GM23338 (cell line): Measurements from ENCODE around the gene PLAAT2. TPM values are rescaled to one million over a fixed set of nuclear protein-coding genes. Genes with fewer than 3 reads are reported as not detected.
A peak's percentile ranks its signal among the peaks of the same experiment; 100 is the strongest.

Source experiments
- ATAC-seq: fragments of 200-7000 bp; cut with Tn5 transposase; 3 replicates; pipeline ENCODE4 v1.9.1; 2020
- DNase-seq: peaks from one replicate; pipeline ENCODE4 v3.0.0-alpha.2; 2015; ENCODE audit warnings: low spot score
- H2AFZ ChIP-seq: fragments of 200-600 bp; sonication (generic); 2 replicates; pipeline ENCODE4 v1.8.0; 2016; ENCODE audit warnings: antibody characterized with exemption, mild to moderate bottlenecking, moderate library complexity
- H3F3A ChIP-seq: fragments of 200-600 bp; sonication (generic); replicated peaks from 2 replicates; pipeline ENCODE4 v1.8.0; 2017; ENCODE audit warnings: antibody characterized with exemption, mixed run types, low read depth
- H3K27ac ChIP-seq: fragments of 200-600 bp; sonication (generic); 2 replicates; pipeline ENCODE4 v1.6.1; 2016; ENCODE audit warnings: low read depth
- H3K27me3 ChIP-seq: fragments of 200-600 bp; sonication (generic); 2 replicates; pipeline ENCODE4 v1.8.0; 2016; ENCODE audit warnings: mild to moderate bottlenecking, mixed run types, moderate library complexity; ENCODE audit not compliant: insufficient read depth
- H3K36me3 ChIP-seq: fragments of 200-600 bp; sonication (generic); 2 replicates; pipeline ENCODE4 v1.8.0; 2016; ENCODE audit warnings: mild to moderate bottlenecking; ENCODE audit not compliant: insufficient read depth
- H3K4me1 ChIP-seq: fragments of 200-600 bp; sonication (generic); 2 replicates; pipeline ENCODE4 v1.8.0; 2016; ENCODE audit warnings: mild to moderate bottlenecking, moderate library complexity; ENCODE audit not compliant: insufficient read depth
- H3K4me2 ChIP-seq: fragments of 200-600 bp; sonication (generic); 2 replicates; pipeline ENCODE4 v1.7.1; 2017; ENCODE audit warnings: mixed run types
- H3K4me3 ChIP-seq: fragments of 200-600 bp; sonication (generic); 2 replicates; pipeline ENCODE4 v1.6.1; 2016; ENCODE audit warnings: mixed run types
- H3K79me2 ChIP-seq: fragments of 200-600 bp; sonication (generic); replicated peaks from 2 replicates; pipeline ENCODE4 v1.8.0; 2017; ENCODE audit warnings: mild to moderate bottlenecking; ENCODE audit not compliant: insufficient read depth
- H3K9me2 ChIP-seq: fragments of 200-600 bp; sonication (generic); 2 replicates; pipeline ENCODE4 v1.8.0; 2017; ENCODE audit not compliant: insufficient read depth
- H4K20me1 ChIP-seq: fragments of 200-600 bp; sonication (generic); replicated peaks from 2 replicates; pipeline ENCODE4 v1.8.0; 2017; ENCODE audit warnings: mild to moderate bottlenecking; ENCODE audit not compliant: insufficient read depth
- H3K27ac Mint-ChIP-seq: 2 replicates; pipeline ENCODE4 v1.8.0; 2020; ENCODE audit warnings: inconsistent platforms, mild to moderate bottlenecking, moderate library complexity, mixed read lengths
- H3K27me3 Mint-ChIP-seq: 3 replicates; pipeline ENCODE4 v1.8.0; 2022; ENCODE audit warnings: low read depth, mild to moderate bottlenecking, moderate library complexity, mixed read lengths, inconsistent platforms; ENCODE audit not compliant: insufficient read depth, poor library complexity
- H3K36me3 Mint-ChIP-seq: 3 replicates; pipeline ENCODE4 v1.8.0; 2021; ENCODE audit warnings: low read depth, mild to moderate bottlenecking, inconsistent platforms, moderate library complexity, mixed read lengths
- H3K4me1 Mint-ChIP-seq: 3 replicates; pipeline ENCODE4 v1.8.0; 2020; ENCODE audit warnings: mild to moderate bottlenecking, inconsistent platforms, mixed read lengths
- H3K4me3 Mint-ChIP-seq: 3 replicates; pipeline ENCODE4 v1.8.0; 2021; ENCODE audit warnings: moderate library complexity, mild to moderate bottlenecking, inconsistent platforms, mixed read lengths
- H3K9me3 Mint-ChIP-seq: 3 replicates; pipeline ENCODE4 v1.8.0; 2020; ENCODE audit warnings: moderate library complexity, mild to moderate bottlenecking, inconsistent platforms, mixed read lengths
- CREB1 ChIP-seq: fragments of 250-450 bp; sonication (Bioruptor Pico); IDR thresholded peaks from 2 replicates; pipeline ENCODE4 v1.5.0; 2020; ENCODE audit warnings: low read depth, mild to moderate bottlenecking, moderate library complexity
- EZH2phosphoT487 ChIP-seq: fragments of 200-600 bp; sonication (generic); IDR thresholded peaks from one replicate; pipeline ENCODE4 v1.8.1; 2018; ENCODE audit warnings: antibody characterized with exemption; ENCODE audit not compliant: unreplicated experiment
- NANOG ChIP-seq: IDR thresholded peaks from 2 replicates; pipeline ENCODE4 v1.6.1; 2016; ENCODE audit warnings: antibody characterized with exemption, borderline replicate concordance
- STAT1 ChIP-seq: IDR thresholded peaks from one replicate; pipeline ENCODE4 v1.6.1; 2016; ENCODE audit warnings: antibody characterized with exemption; ENCODE audit not compliant: unreplicated experiment
- ZNF114 ChIP-seq: fragments of 250-450 bp; sonication (Bioruptor Pico); IDR thresholded peaks from 2 replicates; pipeline ENCODE4 v1.5.0; 2020; ENCODE audit warnings: mild to moderate bottlenecking, moderate library complexity
- ZNF331 ChIP-seq: fragments of 250-450 bp; sonication (Bioruptor Pico); IDR thresholded peaks from 2 replicates; pipeline ENCODE4 v1.5.0; 2020; ENCODE audit warnings: low read depth, mild to moderate bottlenecking, moderate library complexity
- polyA plus RNA-seq: library from polyadenylated mRNA; unstranded; fragments of >200 nt; fragmentation: Nextera tagmentation; extraction: Ambion mirVana; gene quantifications from 2 replicates; pipeline ENCODE4 v1.2.1, GENCODE V29; 2016
- total RNA-seq: library from RNA; depleted of rRNA; stranded (reverse); fragments of >200 nt; shearing (Covaris generic); gene quantifications from 2 replicates; pipeline ENCODE4 v1.2.3, GENCODE V29; 2014
- TF ChIP-seq, protein P1 (sequence below), 2 experiments: fragments of 200-600 bp in 1 of 2; sonication (generic) in 1 of 2; conservative IDR thresholded peaks; 2 replicates each; pipeline versions ENCODE4 v1.5.1 to v1.6.1; 2016 to 2017; ENCODE audit warnings: antibody characterized with exemption in 2 of 2, low read depth in 2 of 2, mild to moderate bottlenecking in 2 of 2, moderate library complexity in 1 of 2

The PLAAT2 gene
- total and polyA plus RNA-seq, 2 experiments from 2014 or later = 0.66 to 0.78 TPM

DNA sequence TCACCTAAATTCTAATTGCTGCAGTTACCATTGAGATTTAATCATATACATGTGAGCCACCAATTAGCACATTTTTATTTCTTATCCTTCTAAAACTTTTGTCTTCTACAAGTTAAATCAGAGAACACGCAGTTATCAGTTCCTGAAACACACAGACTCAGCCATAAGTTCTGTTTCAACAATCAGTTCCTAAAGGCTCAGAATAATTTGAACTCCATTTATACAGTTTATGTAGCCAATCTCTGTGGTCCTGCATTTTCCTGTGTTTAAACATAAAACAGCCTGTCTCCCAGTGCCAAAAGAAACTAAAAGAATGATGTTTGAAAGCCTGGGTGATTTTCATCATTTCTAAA, 48.2 kb upstream of the PLAAT2 start:
- peaks cover 49% of the 10 kb centered on the region for H3K4me1 ChIP-seq
- H3K36me3 Mint-ChIP-seq = no peaks in the 10 kb centered on the region; the same call in 2 of the 3 replicates
- H3K4me3 ChIP-seq = peak overlapping the region; percentile 41
- H3K4me2 ChIP-seq = peak overlapping the region; percentile 80
- H3K9me3 Mint-ChIP-seq = no peaks in the 10 kb centered on the region
- peaks cover 63% of the 10 kb centered on the region for H3K79me2 ChIP-seq
- ATAC-seq (no peak), DNase-seq (no peak)
- H3K36me3 ChIP-seq = no peaks in the 10 kb centered on the region
- no peaks in the 10 kb centered on the region for H3K9me2 ChIP-seq
- peak overlapping the region; percentile 43 for H3K4me3 Mint-ChIP-seq
- peak overlapping the region; percentile 28 for H3K27ac ChIP-seq
- TF ChIP-seq, protein P1, sequence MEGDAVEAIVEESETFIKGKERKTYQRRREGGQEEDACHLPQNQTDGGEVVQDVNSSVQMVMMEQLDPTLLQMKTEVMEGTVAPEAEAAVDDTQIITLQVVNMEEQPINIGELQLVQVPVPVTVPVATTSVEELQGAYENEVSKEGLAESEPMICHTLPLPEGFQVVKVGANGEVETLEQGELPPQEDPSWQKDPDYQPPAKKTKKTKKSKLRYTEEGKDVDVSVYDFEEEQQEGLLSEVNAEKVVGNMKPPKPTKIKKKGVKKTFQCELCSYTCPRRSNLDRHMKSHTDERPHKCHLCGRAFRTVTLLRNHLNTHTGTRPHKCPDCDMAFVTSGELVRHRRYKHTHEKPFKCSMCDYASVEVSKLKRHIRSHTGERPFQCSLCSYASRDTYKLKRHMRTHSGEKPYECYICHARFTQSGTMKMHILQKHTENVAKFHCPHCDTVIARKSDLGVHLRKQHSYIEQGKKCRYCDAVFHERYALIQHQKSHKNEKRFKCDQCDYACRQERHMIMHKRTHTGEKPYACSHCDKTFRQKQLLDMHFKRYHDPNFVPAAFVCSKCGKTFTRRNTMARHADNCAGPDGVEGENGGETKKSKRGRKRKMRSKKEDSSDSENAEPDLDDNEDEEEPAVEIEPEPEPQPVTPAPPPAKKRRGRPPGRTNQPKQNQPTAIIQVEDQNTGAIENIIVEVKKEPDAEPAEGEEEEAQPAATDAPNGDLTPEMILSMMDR (conservative IDR thresholded peaks at IDR 0.05; ENCODE audit: low read depth in 2 of 2) = peak in 1 of 2 experiments; percentile 31; a peak in 2 of 4 replicates
- TF ChIP-seq ZNF114 (CRISPR knock-in tag) = no peak
- H2AFZ ChIP-seq = no peak overlapping the region
- H3K27ac Mint-ChIP-seq = no peak overlapping the region
- no peaks in the 10 kb centered on the region for H3K27me3 ChIP-seq
- H4K20me1 ChIP-seq = no peaks in the 10 kb centered on the region
- H3F3A ChIP-seq = peaks cover 31% of the 10 kb centered on the region
- peaks cover 43% of the 10 kb centered on the region for H3K4me1 Mint-ChIP-seq
- peaks cover 20% of the 10 kb centered on the region for H3K27me3 Mint-ChIP-seq

DNA sequence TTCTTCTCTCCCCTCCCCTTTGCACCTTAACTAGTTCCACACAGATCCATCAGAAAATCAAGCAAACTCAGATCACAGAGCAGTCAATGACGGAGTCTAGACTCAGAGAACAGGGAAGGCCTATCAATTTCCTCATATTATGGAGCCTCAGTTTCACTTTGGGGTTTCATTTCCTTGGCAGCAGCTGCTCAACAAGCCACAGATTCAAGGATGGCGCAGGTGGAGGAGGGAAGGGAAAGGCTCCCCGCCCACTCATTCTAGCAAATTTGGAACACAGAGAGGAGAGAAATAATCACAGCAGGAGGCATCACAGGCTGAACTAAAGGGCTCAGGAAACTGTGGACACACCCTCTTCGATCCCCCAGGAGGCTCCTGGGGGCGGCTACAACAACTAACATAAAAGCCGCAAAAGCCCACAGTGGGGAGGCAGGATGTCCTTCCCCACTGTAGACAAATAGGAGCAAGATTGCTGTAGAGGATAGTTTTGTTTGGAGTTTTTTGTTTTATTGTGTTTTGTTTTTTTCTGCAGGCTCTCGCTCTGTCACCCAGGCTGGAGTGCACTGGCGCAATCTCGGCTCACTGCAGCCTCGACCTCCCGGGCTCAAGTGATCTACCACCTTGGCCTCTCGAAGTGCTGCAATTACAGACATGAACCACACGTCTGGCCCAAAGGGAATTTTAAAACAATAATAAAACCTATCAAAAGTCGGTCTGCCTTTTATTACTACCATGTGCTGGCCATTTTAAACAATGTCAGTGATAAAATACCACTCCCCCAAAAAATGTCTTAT, 47.6 kb upstream of the PLAAT2 start:
- Histone ChIP-seq H4K20me1 (no peaks in the 10 kb centered on the region), H3F3A (peaks cover 31% of the 10 kb centered on the region), H3K79me2 (peaks cover 69% of the 10 kb centered on the region), H3K4me1 (peaks cover 49% of the 10 kb centered on the region), H3K27me3 (no peaks in the 10 kb centered on the region), H3K36me3 (no peaks in the 10 kb centered on the region), H3K4me3 (peak overlapping the region; percentile 41), H3K4me2 (peak overlapping the region; percentile 80), H2AFZ (no peak overlapping the region), H3K27ac (peak overlapping the region; percentile 28), H3K9me2 (no peaks in the 10 kb centered on the region)
- DNase-seq (peak; percentile 85), ATAC-seq (peak; percentile 21)
- no peak for TF ChIP-seq NANOG
- no peak for TF ChIP-seq STAT1
- no peak for TF ChIP-seq ZNF331
- no peak for TF ChIP-seq CREB1
- Mint-ChIP-seq H3K36me3 (no peaks in the 10 kb centered on the region; the same call in 2 of the 3 replicates), H3K9me3 (no peaks in the 10 kb centered on the region), H3K27me3 (peaks cover 17% of the 10 kb centered on the region), H3K4me3 (peak overlapping the region; percentile 43), H3K27ac (no peak overlapping the region), H3K4me1 (peaks cover 43% of the 10 kb centered on the region)

DNA sequence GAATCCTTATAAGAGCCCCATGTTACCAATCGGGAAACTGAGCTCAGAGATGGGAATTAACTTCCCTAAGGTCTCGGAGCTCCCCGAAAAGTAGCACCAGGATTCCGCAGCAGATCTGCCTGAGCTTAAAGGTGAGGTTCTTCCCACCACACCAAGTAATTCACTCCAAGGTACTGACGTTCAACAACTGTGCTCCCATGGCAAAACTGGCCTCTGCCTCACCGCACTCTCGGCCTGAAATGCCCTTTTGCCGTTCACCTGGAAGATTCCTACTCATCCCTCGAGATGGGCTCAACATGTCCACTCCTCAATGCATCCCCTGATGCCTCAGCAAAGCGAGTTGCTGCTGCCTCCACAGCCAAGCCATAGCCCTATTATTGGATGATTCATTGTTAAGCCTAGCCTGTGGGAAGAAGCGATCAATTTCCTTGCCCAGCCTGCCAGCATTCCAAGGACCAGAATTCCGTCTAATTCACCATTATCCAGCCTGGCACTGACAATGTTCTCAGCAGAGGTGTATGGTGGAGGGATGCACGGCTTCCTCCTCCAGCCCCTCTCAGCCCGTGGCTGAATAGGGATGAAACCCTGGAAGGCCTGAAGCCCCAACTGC, 46.9 kb upstream of the PLAAT2 start:
- Histone ChIP-seq H3K4me2 (peak overlapping the region; percentile 80), H3K4me1 (peaks cover 49% of the 10 kb centered on the region), H3K4me3 (peak overlapping the region; percentile 41), H3K36me3 (no peaks in the 10 kb centered on the region), H3K79me2 (peaks cover 76% of the 10 kb centered on the region), H3F3A (peaks cover 31% of the 10 kb centered on the region), H3K27me3 (no peaks in the 10 kb centered on the region), H3K27ac (peak overlapping the region; percentile 28; the same call in 1 of the 2 replicates), H4K20me1 (no peaks in the 10 kb centered on the region), H2AFZ (no peak overlapping the region), H3K9me2 (no peaks in the 10 kb centered on the region)
- H3K9me3 Mint-ChIP-seq = no peaks in the 10 kb centered on the region
- H3K4me1 Mint-ChIP-seq = peaks cover 43% of the 10 kb centered on the region
- no peak overlapping the region for H3K27ac Mint-ChIP-seq
- H3K36me3 Mint-ChIP-seq = no peaks in the 10 kb centered on the region; the same call in 2 of the 3 replicates
- ATAC-seq (no peak), DNase-seq (no peak)
- peak overlapping the region; percentile 43; the same call in 2 of the 3 replicates for H3K4me3 Mint-ChIP-seq
- peaks cover 17% of the 10 kb centered on the region for H3K27me3 Mint-ChIP-seq
- TF ChIP-seq EZH2phosphoT487 (no peak), STAT1 (no peak)
